ENCODE measurements around the gene PRKCE.

PRKCE gene

GRCh38 chr2:46170026-46170425 is 518.6 kb downstream of the PRKCE start:
- TF ChIP-seq CTCF (conservative IDR thresholded peaks at IDR 0.05; ENCODE audit: control insufficient read depth, insufficient read depth, low read depth, low read length) = no peak
- no peak overlapping the region for H3K4me3 ChIP-seq (ENCODE audit: control insufficient read depth, low read depth, low read length)
- DNase-seq (ENCODE audit: low read depth) = no peak

DNA sequence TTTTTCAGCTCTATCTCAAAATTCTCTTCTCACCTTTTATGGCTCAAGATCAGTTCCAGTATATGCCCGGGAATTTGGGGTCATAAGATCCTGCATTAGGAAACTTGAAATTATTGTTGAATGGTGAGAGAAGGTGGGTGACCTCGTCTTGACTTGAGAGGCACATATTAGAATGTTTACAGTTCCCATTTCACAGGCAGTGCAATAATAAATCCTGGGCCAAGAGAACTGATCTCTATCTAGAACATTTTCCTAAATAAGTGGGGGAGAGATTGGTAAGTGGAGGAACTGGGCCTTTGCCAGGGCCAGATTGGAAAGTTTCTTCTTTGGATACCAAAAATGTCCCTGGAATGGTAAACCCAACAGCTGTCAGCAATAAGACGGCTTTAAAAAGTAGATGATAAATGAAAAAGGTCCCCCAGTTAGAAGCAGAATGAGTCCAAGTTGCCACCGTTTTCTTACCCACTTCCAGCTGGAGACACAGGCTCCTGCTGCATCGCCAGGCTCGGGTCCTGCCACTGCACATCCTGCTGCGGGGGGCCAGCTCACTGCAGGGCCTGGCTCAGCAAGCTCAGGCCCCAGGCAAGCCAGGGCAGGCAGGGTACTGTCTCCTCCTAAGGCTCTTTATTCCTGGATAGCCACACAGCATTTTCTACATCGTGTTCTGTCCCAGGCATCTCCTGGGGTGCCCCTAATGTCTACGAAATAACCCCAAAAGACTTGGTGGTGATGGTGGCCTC is 519.3 kb downstream of the PRKCE start:
- no peak overlapping the region for H3K4me3 ChIP-seq (ENCODE audit: control insufficient read depth, low read depth, low read length)
- no peak for DNase-seq (ENCODE audit: low read depth)
- TF ChIP-seq CTCF (conservative IDR thresholded peaks at IDR 0.05; ENCODE audit: control insufficient read depth, insufficient read depth, low read depth, low read length) = no peak

GRCh38 chr2:46171411-46171953 is 520.0 kb downstream of the PRKCE start:
- no peak overlapping the region for H3K4me3 ChIP-seq (ENCODE audit: control insufficient read depth, low read depth, low read length)
- TF ChIP-seq CTCF (conservative IDR thresholded peaks at IDR 0.05; ENCODE audit: control insufficient read depth, insufficient read depth, low read depth, low read length) = no peak
- peak; percentile 95 for DNase-seq (ENCODE audit: low read depth)

GRCh38 chr2:46171996-46172546 is 520.6 kb downstream of the PRKCE start:
- H3K4me3 ChIP-seq (ENCODE audit: control insufficient read depth, low read depth, low read length) = no peak overlapping the region
- no peak for DNase-seq (ENCODE audit: low read depth)
- no peak for TF ChIP-seq CTCF (conservative IDR thresholded peaks at IDR 0.05; ENCODE audit: control insufficient read depth, insufficient read depth, low read depth, low read length)

- no peak for DNase-seq (ENCODE audit: low read depth)
- no peak for TF ChIP-seq CTCF (conservative IDR thresholded peaks at IDR 0.05; ENCODE audit: control insufficient read depth, insufficient read depth, low read depth, low read length)
- no peak overlapping the region for H3K4me3 ChIP-seq (ENCODE audit: control insufficient read depth, low read depth, low read length)
These were observed 521.6 kb downstream of the PRKCE start for GRCh38 chr2:46173030-46173429.

DNA sequence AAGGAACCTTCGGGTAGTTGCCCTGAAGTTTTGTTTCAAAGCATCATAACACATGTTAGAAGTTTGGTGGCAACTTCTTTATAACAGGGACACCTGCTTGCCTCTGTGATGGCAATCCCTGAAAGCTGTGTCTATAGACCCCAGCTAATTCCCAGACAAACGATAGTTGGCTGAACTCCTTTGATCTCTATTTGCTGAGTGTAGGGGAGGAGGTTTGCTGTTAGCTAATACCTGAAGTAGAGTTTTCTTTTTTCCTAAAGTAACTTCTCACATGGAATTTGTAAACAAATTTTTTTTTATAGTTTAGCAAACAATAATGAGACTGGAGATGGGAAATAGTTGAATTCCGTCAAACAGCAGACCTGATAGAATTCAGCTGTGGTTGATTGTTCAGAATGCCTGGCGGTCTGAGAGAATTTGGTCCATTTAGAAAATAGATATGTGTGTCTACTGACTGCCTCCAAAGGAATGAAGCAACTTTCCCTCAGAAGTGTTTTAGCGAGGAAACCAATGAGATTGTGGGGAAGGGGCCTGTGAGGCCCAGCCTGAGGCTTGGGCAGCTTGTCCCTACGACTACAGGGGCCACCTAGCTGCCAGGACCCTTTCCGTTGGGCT is 522.3 kb downstream of the PRKCE start:
- DNase-seq (ENCODE audit: low read depth) = no peak
- TF ChIP-seq CTCF (conservative IDR thresholded peaks at IDR 0.05; ENCODE audit: control insufficient read depth, insufficient read depth, low read depth, low read length) = no peak

More for the DNA sequence above, 522.3 kb downstream of the PRKCE start:
- H3K4me3 ChIP-seq (ENCODE audit: control insufficient read depth, low read depth, low read length) = no peak overlapping the region
